22Rv1 (cell line): ENCODE results near the gene DTHD1.

Experiments used
- ZFX ChIP-seq: fragments of 450-650 bp; IDR thresholded peaks from 2 replicates; pipeline ENCODE4 v1.6.1; 2017; ENCODE audit warnings: antibody characterized with exemption, borderline replicate concordance
- TF ChIP-seq, protein P1 (sequence below): fragments of 450-650 bp; IDR thresholded peaks from 2 replicates; pipeline ENCODE4 v1.5.1; 2017; ENCODE audit warnings: mild to moderate bottlenecking

DNA sequence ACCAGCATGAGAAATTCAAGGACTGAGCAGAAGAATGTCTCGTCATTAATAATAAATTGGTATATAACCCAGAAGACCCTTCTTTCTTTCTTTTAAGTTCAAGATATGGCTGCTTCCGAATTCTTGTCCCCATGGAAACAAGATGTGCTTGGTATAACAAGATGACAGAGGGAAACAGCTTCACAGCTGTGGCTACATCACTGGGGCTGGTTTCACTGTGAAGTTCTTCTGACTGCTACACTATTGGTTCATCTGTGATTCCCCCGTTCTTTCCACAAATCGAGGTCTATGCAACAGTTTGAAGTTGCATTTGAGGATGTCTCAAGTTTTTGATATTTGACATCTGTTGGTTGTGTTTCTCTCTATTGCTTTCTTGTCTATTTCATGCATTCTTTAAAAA, 12.3 kb upstream of the DTHD1 start:
- TF ChIP-seq, protein P1, sequence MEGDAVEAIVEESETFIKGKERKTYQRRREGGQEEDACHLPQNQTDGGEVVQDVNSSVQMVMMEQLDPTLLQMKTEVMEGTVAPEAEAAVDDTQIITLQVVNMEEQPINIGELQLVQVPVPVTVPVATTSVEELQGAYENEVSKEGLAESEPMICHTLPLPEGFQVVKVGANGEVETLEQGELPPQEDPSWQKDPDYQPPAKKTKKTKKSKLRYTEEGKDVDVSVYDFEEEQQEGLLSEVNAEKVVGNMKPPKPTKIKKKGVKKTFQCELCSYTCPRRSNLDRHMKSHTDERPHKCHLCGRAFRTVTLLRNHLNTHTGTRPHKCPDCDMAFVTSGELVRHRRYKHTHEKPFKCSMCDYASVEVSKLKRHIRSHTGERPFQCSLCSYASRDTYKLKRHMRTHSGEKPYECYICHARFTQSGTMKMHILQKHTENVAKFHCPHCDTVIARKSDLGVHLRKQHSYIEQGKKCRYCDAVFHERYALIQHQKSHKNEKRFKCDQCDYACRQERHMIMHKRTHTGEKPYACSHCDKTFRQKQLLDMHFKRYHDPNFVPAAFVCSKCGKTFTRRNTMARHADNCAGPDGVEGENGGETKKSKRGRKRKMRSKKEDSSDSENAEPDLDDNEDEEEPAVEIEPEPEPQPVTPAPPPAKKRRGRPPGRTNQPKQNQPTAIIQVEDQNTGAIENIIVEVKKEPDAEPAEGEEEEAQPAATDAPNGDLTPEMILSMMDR: no peak
- TF ChIP-seq ZFX: no peak
